Measurements from ENCODE around the gene INS. TPM values are rescaled to one million over a fixed set of nuclear protein-coding genes. Genes with fewer than 3 reads are reported as not detected.
A peak's percentile ranks its signal among the peaks of the same experiment; 100 is the strongest.

INS gene
- total RNA-seq, 2 donors from 2014 or later: not detected

GRCh38 chr11:2142300-2142759 is 18.7 kb downstream of the INS start:
- 26 to 28% methylated on average over 5 of the region's 5 CpGs for WGBS, 2 experiments (ENCODE audit: insufficient coverage in 1 of 2, insufficient read length in 1 of 2)
- Histone ChIP-seq H3K9me3 (ENCODE audit: control insufficient read depth, low read length) (no peaks in the 10 kb centered on the region), H3K27me3 (ENCODE audit: control insufficient read depth, insufficient read depth, low read length, poor library complexity, severe bottlenecking) (peaks cover 93% of the 10 kb centered on the region), H3K9ac (ENCODE audit: extremely low read depth, low read length, poor library complexity, severe bottlenecking) (no peak overlapping the region), H3K36me3 (ENCODE audit: control insufficient read depth, insufficient read depth, low read length) (no peaks in the 10 kb centered on the region), H3K4me1 (ENCODE audit: control insufficient read depth, insufficient read depth, low read length) (no peaks in the 10 kb centered on the region), H3K4me3 (ENCODE audit: low read length) (no peak overlapping the region), H3K27ac (ENCODE audit: low read depth, low read length) (no peak overlapping the region)
- Mint-ChIP-seq H3K27ac (no peak overlapping the region), H3K27me3 (ENCODE audit: insufficient read depth) (peaks cover 87% of the 10 kb centered on the region), H3K4me3 (no peak overlapping the region), H3K9me3 (no peaks in the 10 kb centered on the region), H3K36me3 (ENCODE audit: low read depth) (no peaks in the 10 kb centered on the region), H3K4me1 (peaks cover 3% of the 10 kb centered on the region)
- no peak for TF ChIP-seq CTCF (conservative IDR thresholded peaks at IDR 0.05)
- no peak for DNase-seq

- DNase-seq: peak; percentile 73
- no peak for TF ChIP-seq CTCF (conservative IDR thresholded peaks at IDR 0.05)
- no peak overlapping the region for H3K27ac Mint-ChIP-seq
- Histone ChIP-seq H3K27me3 (ENCODE audit: control insufficient read depth, insufficient read depth, low read length, poor library complexity, severe bottlenecking) (peaks cover 93% of the 10 kb centered on the region), H3K9me3 (ENCODE audit: control insufficient read depth, low read length) (no peaks in the 10 kb centered on the region), H3K27ac (ENCODE audit: low read depth, low read length) (no peak overlapping the region), H3K36me3 (ENCODE audit: control insufficient read depth, insufficient read depth, low read length) (no peaks in the 10 kb centered on the region), H3K4me1 (ENCODE audit: control insufficient read depth, insufficient read depth, low read length) (no peaks in the 10 kb centered on the region), H3K4me3 (ENCODE audit: low read length) (no peak overlapping the region), H3K9ac (ENCODE audit: extremely low read depth, low read length, poor library complexity, severe bottlenecking) (no peak overlapping the region)
- WGBS, 2 experiments (ENCODE audit: insufficient coverage in 1 of 2, insufficient read length in 1 of 2): 3% methylated on average over 68 to 102 of the region's 102 CpGs
- H3K4me1 Mint-ChIP-seq: peaks cover 3% of the 10 kb centered on the region
- no peaks in the 10 kb centered on the region for H3K36me3 Mint-ChIP-seq (ENCODE audit: low read depth)
- no peak overlapping the region for H3K4me3 Mint-ChIP-seq
- peaks cover 87% of the 10 kb centered on the region for H3K27me3 Mint-ChIP-seq (ENCODE audit: insufficient read depth)
- no peaks in the 10 kb centered on the region for H3K9me3 Mint-ChIP-seq
These were observed 20.3 kb downstream of the INS start for GRCh38 chr11:2140411-2141400.

GRCh38 chr11:2139621-2140337 is 21.2 kb downstream of the INS start:
- Histone ChIP-seq H3K27ac (ENCODE audit: low read depth, low read length) (no peak overlapping the region), H3K4me3 (ENCODE audit: low read length) (no peak overlapping the region), H3K27me3 (ENCODE audit: control insufficient read depth, insufficient read depth, low read length, poor library complexity, severe bottlenecking) (peaks cover 93% of the 10 kb centered on the region), H3K9me3 (ENCODE audit: control insufficient read depth, low read length) (no peaks in the 10 kb centered on the region), H3K4me1 (ENCODE audit: control insufficient read depth, insufficient read depth, low read length) (no peaks in the 10 kb centered on the region), H3K9ac (ENCODE audit: extremely low read depth, low read length, poor library complexity, severe bottlenecking) (no peak overlapping the region), H3K36me3 (ENCODE audit: control insufficient read depth, insufficient read depth, low read length) (no peaks in the 10 kb centered on the region)
- 2 to 4% methylated on average over 23 to 57 of the region's 57 CpGs for WGBS, 2 experiments (ENCODE audit: insufficient coverage in 1 of 2, insufficient read length in 1 of 2)
- Mint-ChIP-seq H3K4me3 (no peak overlapping the region), H3K36me3 (ENCODE audit: low read depth) (no peaks in the 10 kb centered on the region), H3K9me3 (no peaks in the 10 kb centered on the region), H3K27ac (no peak overlapping the region), H3K27me3 (ENCODE audit: insufficient read depth) (peaks cover 87% of the 10 kb centered on the region), H3K4me1 (peaks cover 3% of the 10 kb centered on the region)
- TF ChIP-seq CTCF (conservative IDR thresholded peaks at IDR 0.05): no peak
- DNase-seq: peak; percentile 73

Measured in endodermal cell (in vitro differentiated cells).